HFF-Myc (cell line): Measurements from ENCODE around the gene FBXO45.

Experiments
- DNase-seq: peaks from one replicate; pipeline ENCODE4 v3.0.0-alpha.2; 2011; ENCODE audit warnings: low read depth; ENCODE audit errors: extremely low read depth
- H3K4me3 ChIP-seq: replicated peaks from 2 replicates; pipeline ENCODE4 v1.5.1; 2011; ENCODE audit warnings: low read depth, mild to moderate bottlenecking, control low read depth, low read length
- CTCF ChIP-seq: IDR thresholded peaks from 2 replicates; pipeline ENCODE4 v1.5.1; 2012; ENCODE audit warnings: mild to moderate bottlenecking, low read depth, low read length, control low read depth; ENCODE audit errors: missing control alignments

Gene FBXO45

GRCh38 chr3:196624907-196625306 lies 56.4 kb downstream of the FBXO45 start:
- DNase-seq, result no peak
- TF ChIP-seq CTCF, result no peak

DNA sequence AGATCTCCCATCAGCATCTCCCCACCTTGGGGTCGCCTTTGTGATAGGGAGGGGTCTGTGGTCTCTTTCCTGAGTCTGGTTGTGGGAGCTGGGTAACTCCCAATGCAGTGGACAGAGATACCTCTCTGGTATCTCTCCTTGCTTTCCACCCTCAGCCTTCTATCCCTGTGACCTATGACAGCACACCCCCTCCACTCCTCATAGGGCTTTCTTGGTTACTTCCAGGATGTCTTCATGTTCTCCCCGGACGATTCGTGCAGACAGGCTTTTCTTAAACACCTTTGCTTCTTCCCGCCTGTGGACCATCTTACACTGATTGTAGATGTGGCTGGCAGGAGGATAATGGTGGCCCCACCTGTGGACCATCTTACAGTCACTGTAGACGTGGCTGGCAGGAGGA lies 56.9 kb downstream of the FBXO45 start:
- no peak overlapping the region for H3K4me3 ChIP-seq
- TF ChIP-seq CTCF, result no peak
- no peak for DNase-seq

More at GRCh38 chr3:196624907-196625306, 56.4 kb downstream of the FBXO45 start:
- no peak overlapping the region for H3K4me3 ChIP-seq

DNA sequence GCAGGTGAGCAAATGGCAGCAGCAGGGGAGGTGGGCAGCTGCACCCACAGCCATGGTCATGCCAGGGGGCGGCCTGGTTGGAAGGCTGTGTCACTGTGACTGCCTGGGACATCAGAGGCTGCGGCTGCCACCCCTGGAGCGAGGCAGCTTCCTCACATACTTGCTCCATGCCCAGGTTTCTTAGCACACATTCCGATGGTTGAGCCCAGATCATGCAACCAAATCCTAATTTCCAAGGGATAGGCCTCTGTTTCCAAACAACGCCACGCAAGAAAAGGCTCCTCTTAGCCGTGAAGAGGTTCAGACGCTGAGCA lies 59.4 kb downstream of the FBXO45 start:
- no peak for TF ChIP-seq CTCF
- H3K4me3 ChIP-seq, result no peak overlapping the region
- DNase-seq, result no peak

- no peak for TF ChIP-seq CTCF
- no peak for DNase-seq
- no peak overlapping the region for H3K4me3 ChIP-seq
Measured at GRCh38 chr3:196629228-196629627, 60.8 kb downstream of the FBXO45 start.

GRCh38 chr3:196631682-196632045 lies 63.2 kb downstream of the FBXO45 start:
- peak overlapping the region; percentile 52 for H3K4me3 ChIP-seq
- no peak for TF ChIP-seq CTCF
- DNase-seq, result no peak

GRCh38 chr3:196632046-196632751 lies 63.7 kb downstream of the FBXO45 start:
- peak overlapping the region; percentile 52 for H3K4me3 ChIP-seq
- DNase-seq, result no peak
- peak; percentile 18 for TF ChIP-seq CTCF

GRCh38 chr3:196633555-196634151 lies 65.2 kb downstream of the FBXO45 start:
- TF ChIP-seq CTCF, result no peak
- no peak overlapping the region for H3K4me3 ChIP-seq

More at GRCh38 chr3:196633555-196634151, 65.2 kb downstream of the FBXO45 start:
- no peak for DNase-seq
